Measurements from ENCODE around the gene SPATA19.

GRCh38 chr11:133827556-133827955 lies 17.8 kb downstream of the SPATA19 start:
- no peak for TF ChIP-seq CTCF (IDR thresholded peaks at IDR 0.05; ENCODE audit: low read length)
- TF ChIP-seq EZH2 (IDR thresholded peaks at IDR 0.05; ENCODE audit: borderline replicate concordance, low read length): no peak
